HG03439 (cell line): Measurements from ENCODE around the gene DMD.
A peak's percentile ranks its signal among the peaks of the same experiment; 100 is the strongest.

Experiments used
- ATAC-seq: cut with Tn5 transposase; IDR thresholded peaks from one replicate; pipeline ENCODE4 v1.9.1; 2021; ENCODE audit warnings: mild to moderate bottlenecking, moderate library complexity; ENCODE audit not compliant: unreplicated experiment

Gene DMD

GRCh38 chrX:31166416-31166815 lies 2044.9 kb downstream of the DMD start:
- no peak for ATAC-seq

- no peak for ATAC-seq
These were observed 2045.9 kb downstream of the DMD start for GRCh38 chrX:31165241-31166035.

- ATAC-seq: no peak
These were observed 2056.4 kb downstream of the DMD start for GRCh38 chrX:31154946-31155345.

- ATAC-seq: no peak
These were observed 2057.8 kb downstream of the DMD start for GRCh38 chrX:31153475-31154047.

GRCh38 chrX:31147175-31147574 lies 2064.2 kb downstream of the DMD start:
- ATAC-seq: no peak

GRCh38 chrX:31139961-31140360 lies 2071.4 kb downstream of the DMD start:
- ATAC-seq: no peak

- no peak for ATAC-seq
These were observed 2073.2 kb downstream of the DMD start for GRCh38 chrX:31138124-31138523.

- peak; percentile 96 for ATAC-seq
These were observed 2075.2 kb downstream of the DMD start for GRCh38 chrX:31136144-31136611.

- ATAC-seq: no peak
These were observed 2078.5 kb downstream of the DMD start for GRCh38 chrX:31132821-31133241.

- ATAC-seq: no peak
These were observed 2080.7 kb downstream of the DMD start for GRCh38 chrX:31130457-31131220.

GRCh38 chrX:31128855-31129254 lies 2082.5 kb downstream of the DMD start:
- no peak for ATAC-seq

GRCh38 chrX:31127716-31128115 lies 2083.6 kb downstream of the DMD start:
- ATAC-seq: no peak

- no peak for ATAC-seq
These were observed 2085.1 kb downstream of the DMD start for GRCh38 chrX:31126205-31126604.

- ATAC-seq: no peak
These were observed 2086.8 kb downstream of the DMD start for GRCh38 chrX:31124536-31124935.

GRCh38 chrX:31123335-31123734 lies 2088.0 kb downstream of the DMD start:
- ATAC-seq: no peak

GRCh38 chrX:31117266-31117665 lies 2094.1 kb downstream of the DMD start:
- no peak for ATAC-seq

GRCh38 chrX:31115398-31115797 lies 2096.0 kb downstream of the DMD start:
- ATAC-seq: no peak

- no peak for ATAC-seq
These were observed 2096.5 kb downstream of the DMD start for GRCh38 chrX:31114858-31115257.

GRCh38 chrX:31112226-31112999 lies 2098.9 kb downstream of the DMD start:
- ATAC-seq: no peak

GRCh38 chrX:31110657-31111056 lies 2100.7 kb downstream of the DMD start:
- ATAC-seq: no peak

- ATAC-seq: peak; percentile 80
These were observed 2111.7 kb downstream of the DMD start for GRCh38 chrX:31099536-31100090.
